Daoy (cell line): ENCODE measurements around the gene SPHK1. TPM values are rescaled to one million over a fixed set of nuclear protein-coding genes. Genes with fewer than 3 reads are reported as not detected.
A peak's percentile ranks its signal among the peaks of the same experiment; 100 is the strongest.

Source experiments
- DNase-seq: peaks from one replicate; pipeline ENCODE4 v3.0.0-alpha.2; 2015; ENCODE audit warnings: low read depth
- total RNA-seq: library from RNA; depleted of rRNA; stranded (reverse); fragments of >200 nt; shearing (Covaris generic); gene quantifications from 2 replicates; pipeline ENCODE4 v1.2.3, GENCODE V29; 2014

Gene SPHK1
- total RNA-seq, 1 experiment from 2014 or later, result 91.9 TPM

DNA sequence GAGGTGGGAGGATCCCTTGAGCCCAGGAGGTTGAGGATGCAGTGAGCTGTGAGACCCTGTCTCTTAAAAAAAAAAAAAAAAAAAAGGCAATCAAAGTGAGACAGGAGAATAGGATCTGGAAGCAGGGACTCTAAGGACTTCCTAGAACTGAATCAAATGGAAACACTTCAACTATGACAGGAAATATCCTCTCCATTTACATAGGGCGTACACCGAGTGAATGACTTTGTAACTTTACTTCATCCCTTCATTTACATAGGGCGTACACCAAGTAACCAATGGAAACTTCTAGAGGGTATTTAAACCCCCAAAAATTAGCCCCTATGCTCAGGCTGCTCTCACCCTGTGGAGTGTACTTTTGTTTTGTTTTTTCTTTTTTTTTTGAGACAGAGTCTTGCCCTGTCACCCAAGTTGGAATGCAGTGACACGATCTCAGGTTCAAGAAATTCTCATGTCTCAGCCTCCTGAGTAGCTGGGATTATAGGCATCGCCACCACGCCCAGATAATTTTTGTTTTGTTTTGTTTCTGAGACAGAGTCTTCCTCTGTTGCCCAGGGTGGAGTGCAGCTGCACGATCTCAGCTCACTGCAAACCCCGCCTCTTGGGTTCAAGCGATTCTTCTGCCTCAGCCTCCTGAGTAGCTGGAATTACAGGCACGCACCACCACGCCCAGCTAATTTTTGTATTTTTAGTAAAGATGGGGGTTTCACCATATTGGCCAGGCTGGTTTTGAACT is 21.1 kb upstream of the SPHK1 start:
- no peak for DNase-seq

GRCh38 chr17:76365256-76365903 is 19.0 kb upstream of the SPHK1 start:
- no peak for DNase-seq

GRCh38 chr17:76366247-76366646 is 18.2 kb upstream of the SPHK1 start:
- no peak for DNase-seq

GRCh38 chr17:76367642-76368041 is 16.8 kb upstream of the SPHK1 start:
- DNase-seq, result no peak

GRCh38 chr17:76368545-76368944 is 15.9 kb upstream of the SPHK1 start:
- DNase-seq, result peak; percentile 71

DNA sequence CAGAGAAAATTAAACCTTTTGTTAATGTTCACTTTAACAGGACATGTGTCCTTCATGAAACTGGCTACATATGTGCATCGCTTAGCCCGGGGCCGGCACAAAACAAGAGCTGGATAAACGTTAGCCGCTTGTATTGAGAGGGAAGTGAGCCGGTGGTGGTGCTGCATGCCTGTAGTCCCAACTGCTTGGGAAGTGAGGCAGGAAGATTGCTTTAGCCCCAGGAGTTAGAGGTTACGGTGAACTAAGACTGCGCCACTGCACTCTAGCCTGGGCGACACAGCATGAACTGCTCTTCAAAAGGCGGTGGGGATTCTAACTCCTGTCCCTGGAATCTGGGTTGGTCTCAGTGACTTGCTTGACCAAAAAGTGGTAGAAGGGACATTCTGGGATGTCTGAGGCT is 15.0 kb upstream of the SPHK1 start:
- no peak for DNase-seq

DNA sequence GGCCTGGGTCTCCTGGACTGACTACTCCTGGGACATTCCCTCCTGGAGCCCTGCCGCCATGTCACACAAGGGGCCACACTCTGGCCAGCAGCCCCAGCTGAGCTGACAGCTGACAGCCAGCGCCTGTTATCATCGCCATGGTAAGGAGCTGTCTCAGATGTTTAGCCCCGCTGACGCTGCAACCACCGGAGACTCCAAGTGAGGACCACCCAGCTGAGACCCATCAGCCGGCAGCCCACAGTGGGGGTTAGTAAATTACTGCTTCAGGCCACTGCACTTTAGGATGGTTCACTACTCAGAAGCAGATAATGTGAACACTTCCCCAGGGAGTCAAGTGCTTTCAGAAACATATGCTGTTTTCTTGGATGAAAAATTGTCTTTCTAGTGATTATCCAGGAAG is 14.6 kb upstream of the SPHK1 start:
- DNase-seq, result no peak

DNA sequence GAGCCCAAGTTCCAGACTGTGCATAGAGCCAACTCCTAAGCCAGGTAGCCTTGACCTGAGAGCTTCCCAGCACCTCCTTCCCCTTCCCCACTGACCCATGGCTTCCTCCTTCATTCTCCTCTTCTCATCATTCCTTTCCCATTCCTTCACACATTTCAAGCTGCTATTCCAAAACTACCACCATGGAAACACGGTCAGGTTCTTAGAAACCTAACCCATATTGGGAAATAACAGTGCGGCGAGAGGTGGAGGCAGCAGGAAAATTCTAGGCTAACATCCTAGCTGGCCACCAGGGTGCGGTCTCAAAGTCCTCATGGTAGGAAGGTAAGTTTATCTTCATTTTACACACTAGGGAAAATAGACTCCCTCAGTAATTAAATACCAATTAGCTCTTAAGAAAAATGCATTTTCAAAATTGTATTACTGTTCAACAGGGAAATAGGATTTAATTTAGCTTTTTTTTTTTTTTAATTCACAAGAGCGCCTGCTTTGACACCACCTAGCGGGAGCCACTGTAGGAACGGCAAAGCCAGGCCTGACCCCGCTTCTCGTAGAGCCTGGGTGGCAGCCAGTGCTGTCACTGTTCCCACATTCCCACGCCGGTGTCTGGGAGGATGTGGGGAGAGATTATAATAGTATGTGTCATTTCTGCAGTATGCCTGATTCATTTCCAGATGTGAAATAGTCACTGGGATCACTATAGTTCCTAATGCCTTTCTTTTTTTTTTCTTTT is 14.0 kb upstream of the SPHK1 start:
- peak; percentile 98 for DNase-seq

GRCh38 chr17:76371656-76372628 is 12.5 kb upstream of the SPHK1 start:
- DNase-seq, result peak; percentile 83

DNA sequence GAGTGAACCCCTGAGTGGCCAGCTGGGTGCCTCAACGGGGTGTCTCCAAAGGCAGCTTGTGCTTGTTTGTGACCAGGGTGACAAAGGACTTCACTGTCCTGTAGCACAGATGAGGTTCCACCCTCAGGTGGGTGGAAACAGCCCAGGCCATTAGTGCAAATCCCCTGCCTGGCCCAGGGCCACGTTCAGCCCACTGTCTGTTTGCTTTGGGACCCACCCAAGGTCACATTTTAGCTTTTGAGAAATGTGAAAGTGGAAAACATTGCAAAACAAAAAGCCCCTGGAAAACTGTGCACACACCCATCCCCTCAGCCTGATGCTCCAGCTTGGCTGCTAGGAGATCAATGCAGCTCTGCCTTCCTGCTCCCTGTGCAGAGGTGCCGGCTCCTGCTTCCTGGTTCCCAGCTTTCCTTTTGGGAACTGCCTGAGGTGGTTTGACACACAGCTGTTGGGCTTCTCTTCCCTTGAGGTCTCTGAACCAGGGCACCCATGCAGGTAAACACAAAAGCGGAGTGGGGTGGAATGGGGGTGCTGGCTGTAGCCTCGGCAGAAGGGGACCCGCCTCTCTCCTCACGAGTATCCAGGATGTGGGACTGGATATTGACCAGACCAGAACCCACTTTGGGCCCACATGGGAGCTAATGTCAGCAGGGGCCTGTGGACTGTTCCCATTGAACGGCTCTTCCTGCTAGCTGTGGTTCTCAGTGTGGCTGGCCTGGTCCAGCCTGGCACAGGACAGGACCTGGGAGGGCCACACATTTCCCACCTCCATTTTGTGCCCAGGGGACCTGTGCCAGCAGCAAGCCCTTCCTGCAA is 7.9 kb upstream of the SPHK1 start:
- DNase-seq, result no peak

DNA sequence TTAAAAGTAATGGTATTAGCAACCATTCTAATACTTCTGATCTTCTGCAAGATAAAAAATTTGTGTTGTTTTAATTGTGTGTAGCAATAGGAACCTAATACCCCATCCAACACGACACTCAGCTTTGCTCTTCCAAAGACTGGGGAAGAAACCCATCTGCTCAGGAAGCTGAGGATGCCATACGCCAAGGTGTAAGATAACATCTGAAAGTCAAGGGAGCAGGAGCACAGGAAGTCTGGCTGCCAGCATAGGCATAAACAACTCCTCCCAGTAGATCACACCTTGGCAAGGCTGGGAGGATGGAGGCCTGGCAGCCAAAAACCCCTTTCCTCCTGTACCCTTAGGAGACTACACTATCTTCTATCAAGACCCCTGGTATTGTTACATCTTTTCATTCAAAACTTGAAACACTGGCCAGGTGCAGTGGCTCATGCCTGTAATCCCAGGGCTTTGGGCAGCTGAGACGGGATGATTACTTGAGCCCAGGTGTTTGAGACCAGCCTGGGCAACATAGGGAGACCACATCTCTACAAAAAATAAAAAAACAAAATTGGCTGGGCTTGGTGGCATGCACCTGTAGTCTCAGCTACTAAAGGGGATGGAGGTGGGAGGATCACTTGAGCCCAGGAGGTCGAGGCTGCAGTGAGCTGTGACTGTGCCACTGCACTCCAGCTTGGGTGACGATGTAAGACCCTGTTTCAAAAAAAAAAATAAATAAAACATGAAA is 5.7 kb upstream of the SPHK1 start:
- DNase-seq, result no peak

DNA sequence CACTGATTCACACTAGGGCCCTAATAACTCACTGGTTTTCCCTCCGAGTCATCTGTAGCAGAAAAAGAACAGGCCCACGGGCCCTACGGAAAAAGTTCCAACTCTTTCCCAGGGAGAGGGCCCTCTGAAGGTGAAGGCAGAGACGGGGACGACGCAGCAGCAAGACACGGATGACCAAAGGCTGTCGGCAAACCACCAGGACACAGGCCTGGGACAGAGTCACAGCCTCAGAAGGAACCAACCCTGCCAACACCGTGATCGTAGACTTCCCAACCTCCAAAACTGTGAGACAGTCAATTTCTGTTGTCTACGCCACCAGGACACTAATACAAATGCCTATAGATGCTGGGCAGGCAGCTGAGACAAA is 5.2 kb upstream of the SPHK1 start:
- DNase-seq, result no peak

GRCh38 chr17:76379646-76380376 is 4.6 kb upstream of the SPHK1 start:
- DNase-seq, result no peak

DNA sequence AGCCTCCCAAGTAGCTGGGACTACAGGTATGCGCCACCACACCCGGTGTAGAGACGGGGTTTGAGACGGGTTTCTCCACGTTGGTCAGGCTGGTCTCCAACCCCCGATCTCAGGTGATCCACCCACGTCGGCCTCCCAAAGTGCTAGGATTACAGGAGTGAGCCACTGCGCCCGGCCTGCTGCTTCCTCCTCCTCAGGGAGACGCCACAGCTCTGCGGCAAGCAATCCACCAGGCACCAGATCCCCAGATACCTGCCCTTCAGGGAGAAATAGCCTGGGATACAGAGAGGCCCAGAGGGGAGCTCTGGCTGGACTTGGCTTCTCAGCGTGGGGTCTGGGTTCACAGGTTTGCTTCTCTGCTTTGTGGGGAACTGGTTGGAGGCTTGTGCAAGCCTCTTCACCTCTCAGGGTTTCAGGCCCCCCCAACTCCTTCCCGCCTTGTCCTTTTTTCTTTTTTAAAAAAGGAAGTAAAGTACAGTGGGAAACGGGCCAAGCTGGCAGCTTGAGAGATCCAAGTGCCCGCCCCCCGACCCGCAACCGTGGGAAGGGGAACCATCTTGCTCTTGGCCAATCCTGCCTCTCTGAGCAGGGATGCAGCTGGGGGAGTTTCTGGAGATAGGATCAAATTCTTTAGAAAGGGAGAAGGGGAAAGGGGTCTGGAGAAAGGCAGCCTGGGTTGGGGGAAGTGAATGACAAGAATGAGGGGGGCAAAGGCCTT is 2.6 kb upstream of the SPHK1 start:
- no peak for DNase-seq

GRCh38 chr17:76382351-76382802 is 2.0 kb upstream of the SPHK1 start:
- DNase-seq, result peak; percentile 73

DNA sequence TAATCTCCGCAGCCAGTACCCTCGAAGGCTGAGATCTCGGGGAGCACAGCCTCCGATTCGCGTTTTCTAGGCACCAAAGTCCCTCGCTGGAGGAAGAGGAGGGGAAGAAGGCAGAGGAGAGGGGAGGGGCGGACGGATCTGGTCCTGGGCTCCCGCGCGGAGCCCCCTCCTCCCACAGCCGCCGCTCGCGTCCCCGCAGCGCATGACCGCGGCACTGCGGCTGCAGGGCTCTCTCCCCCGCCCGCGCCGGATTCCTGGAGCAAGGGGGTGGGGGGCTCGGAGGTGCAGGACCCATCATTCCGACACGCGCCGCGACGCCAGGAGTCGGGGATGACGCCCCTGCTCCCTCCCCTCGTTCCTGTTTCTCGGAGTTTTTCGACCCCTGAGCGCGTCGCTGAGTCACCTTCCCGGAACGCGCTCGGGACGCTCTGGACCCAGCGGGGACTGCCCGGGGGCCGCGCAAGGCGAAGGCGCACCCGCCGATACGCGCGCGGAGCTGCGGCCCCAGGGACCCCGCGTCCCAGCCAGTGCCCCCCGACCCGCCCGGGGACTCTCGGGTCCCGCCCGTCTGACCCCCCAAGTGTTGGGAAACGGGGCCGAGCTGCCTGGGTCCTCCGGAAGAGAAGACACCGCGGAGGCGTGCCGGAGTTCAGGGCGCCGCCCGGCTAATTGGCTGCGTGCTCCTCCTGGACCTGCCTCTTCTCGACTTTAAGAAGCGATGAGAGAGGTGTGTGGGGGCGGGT is 1.4 kb upstream of the SPHK1 start:
- peak; percentile 86 for DNase-seq

DNA sequence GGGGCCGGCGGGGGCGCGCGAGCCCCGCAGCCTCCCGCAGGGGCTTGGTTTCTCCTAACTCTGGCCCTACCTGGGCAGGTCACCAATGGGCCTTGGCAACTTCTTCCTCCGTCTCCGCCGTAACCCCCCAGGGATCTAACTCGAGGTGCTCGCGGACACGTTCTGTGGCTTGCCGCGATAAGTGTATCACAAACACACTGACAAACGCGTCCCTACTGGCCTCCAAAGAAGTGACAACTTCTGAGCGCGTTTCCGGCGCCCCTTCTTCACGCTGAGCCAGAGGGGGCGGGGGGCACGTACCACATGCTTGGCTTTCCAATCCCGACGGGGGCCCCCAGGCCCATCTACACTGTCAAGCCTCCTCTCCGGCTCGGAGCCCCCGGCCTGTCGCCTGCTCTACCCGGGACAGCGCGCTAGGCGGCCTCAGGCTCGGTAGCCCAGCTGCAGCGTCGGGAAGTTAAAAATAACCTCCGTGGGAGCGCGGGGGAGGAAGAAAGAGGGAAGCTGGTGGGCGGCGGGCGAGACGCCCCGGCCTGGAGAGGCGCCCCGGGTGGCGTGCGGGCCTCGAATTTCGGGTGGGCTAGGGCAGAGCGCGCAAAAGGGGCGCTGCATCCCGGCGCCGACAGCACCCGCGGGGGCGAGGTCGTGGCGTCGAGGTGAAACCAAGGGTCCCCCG is 725 bp upstream of the SPHK1 start:
- peak; percentile 73 for DNase-seq
